Omental fat pad (tissue), 4 donors: Measurements from ENCODE around the gene RELCH. TPM values are rescaled to one million over a fixed set of nuclear protein-coding genes. Genes with fewer than 3 reads are reported as not detected.

ENCODE experiments used
- ATAC-seq: fragments of 150-250 bp; one replicate; pipeline ENCODE4 v1.9.1; 2016; ENCODE audit warnings: mild to moderate bottlenecking, moderate library complexity; ENCODE audit not compliant: low FRiP score
- DNase-seq: peaks from one replicate; pipeline ENCODE4 v3.0.0-alpha.2; 2019; ENCODE audit warnings: low spot score
- CTCF ChIP-seq, 3 donors: fragments of 450-650 bp; IDR thresholded peaks; one replicate each; pipeline ENCODE4 v1.5.1; 2016 to 2017; ENCODE audit warnings: antibody characterized with exemption in 3 of 3, mild to moderate bottlenecking in 3 of 3, moderate library complexity in 2 of 3
- total RNA-seq, 4 donors: library from RNA; depleted of rRNA; stranded (reverse); fragments of >200 nt; gene quantifications; one replicate each; pipeline ENCODE4 v1.1.0, GENCODE V29; 2016

RELCH gene
- total RNA-seq, 4 donors from 2014 or later: 21.8 to 42.7 (median 29.8) TPM

DNA sequence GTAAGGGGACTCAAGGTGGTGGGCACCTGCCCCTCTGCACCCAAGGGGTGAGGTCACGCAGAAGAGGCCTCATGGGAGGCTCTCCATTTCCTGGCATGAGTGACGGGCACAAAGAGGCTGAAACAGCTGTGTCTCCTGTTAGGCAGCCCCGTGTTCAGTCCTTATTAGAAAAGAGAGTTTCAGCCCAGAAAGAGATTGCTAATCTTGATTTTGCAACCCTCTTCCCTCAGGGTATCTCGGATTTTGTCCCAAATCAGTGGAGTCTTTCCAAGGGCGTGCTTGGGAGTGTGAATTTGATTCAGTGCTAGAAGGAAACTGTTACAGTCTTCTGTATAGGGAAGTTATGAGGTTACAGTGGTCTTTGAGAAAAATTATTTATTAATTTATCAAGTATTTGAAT lies 148.4 kb downstream of the RELCH start:
- TF ChIP-seq CTCF (IDR thresholded peaks at IDR 0.05): no peak
- DNase-seq (no peak), ATAC-seq (no peak)

DNA sequence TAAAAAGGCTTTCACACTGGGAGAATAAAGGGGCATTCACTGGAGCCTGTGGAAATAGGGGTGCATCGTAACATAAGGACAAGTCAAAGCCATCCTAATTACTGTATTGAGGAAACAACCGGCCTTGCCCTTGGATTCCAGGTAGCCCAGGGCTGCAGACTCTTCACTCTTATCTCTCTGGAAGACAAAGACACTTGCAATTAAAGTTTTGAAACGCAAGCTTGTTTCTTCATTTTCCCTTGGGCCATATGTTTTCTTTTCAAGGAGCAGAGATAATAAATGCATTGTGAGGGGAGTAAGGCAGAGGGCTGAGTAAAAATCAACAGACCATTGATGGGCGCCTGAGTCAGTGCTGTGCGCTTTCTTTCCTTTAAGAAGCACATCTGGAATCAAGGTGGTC lies 149.6 kb downstream of the RELCH start:
- DNase-seq (no peak), ATAC-seq (no peak)
- TF ChIP-seq CTCF (IDR thresholded peaks at IDR 0.05): no peak

- DNase-seq (no peak), ATAC-seq (no peak)
- TF ChIP-seq CTCF (IDR thresholded peaks at IDR 0.05): no peak
These were observed 150.3 kb downstream of the RELCH start for GRCh38 chr18:62337336-62337735.

- DNase-seq: no peak
- ATAC-seq: no peak
- no peak for TF ChIP-seq CTCF (IDR thresholded peaks at IDR 0.05)
These were observed 151.5 kb downstream of the RELCH start for GRCh38 chr18:62338446-62339105.

GRCh38 chr18:62339106-62339988 lies 152.3 kb downstream of the RELCH start:
- DNase-seq (no peak), ATAC-seq (peak; percentile 89)
- no peak for TF ChIP-seq CTCF (IDR thresholded peaks at IDR 0.05)

GRCh38 chr18:62340996-62341395 lies 153.9 kb downstream of the RELCH start:
- TF ChIP-seq CTCF (IDR thresholded peaks at IDR 0.05): no peak
- no peak for ATAC-seq
- DNase-seq: no peak
